HG02571 (cell line): Measurements from ENCODE around the gene TTC29.
"Not testable (repeated sequence)": the region's sequence is repeated elsewhere in the genome, so short reads cannot be mapped to it uniquely, and the experiment has no call there.

Experiments
- ATAC-seq: cut with Tn5 transposase; IDR thresholded peaks from one replicate; pipeline ENCODE4 v1.9.1; 2021; ENCODE audit warnings: mild to moderate bottlenecking, moderate library complexity; ENCODE audit not compliant: unreplicated experiment

Gene TTC29

DNA sequence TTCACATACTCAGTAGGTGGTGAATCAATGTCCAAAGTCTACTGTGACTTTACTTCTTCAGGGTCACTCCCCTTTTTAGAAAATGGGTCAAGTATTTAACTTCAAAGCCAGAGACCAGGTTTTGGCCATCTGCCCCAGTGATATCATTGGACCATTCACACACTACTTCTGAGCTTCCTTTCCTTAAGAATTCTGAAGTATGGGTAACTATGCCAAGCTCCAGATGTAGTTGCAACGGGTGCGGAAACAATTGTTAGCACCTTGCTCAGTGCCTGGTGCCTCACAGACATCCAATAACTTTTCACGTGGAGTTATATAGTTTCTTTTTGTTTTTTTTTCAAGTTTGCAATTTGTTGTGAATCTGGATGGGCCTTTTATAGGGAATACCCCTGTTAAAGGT, 62.6 kb downstream of the TTC29 start:
- ATAC-seq = no peak

DNA sequence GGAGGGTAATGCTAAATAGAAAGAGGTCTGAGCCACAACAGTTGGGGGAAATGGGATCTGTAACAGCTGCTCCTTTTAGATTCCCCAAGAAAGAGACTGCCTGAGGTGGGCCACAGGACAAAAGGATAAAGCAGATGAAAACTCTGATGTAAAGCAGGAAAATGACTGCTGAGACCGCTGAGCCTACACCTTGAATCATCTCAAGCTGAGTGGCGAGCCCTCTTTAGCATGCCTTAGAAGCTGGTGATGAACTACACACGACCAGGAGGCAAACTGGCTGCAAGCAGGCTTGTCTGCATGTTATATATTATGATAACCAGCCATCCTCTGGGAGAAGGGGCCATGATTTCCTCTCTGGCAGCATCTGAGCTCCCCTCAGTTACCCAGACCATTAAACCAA, 88.4 kb downstream of the TTC29 start:
- ATAC-seq = no peak

GRCh38 chr4:146855761-146856160, 89.9 kb downstream of the TTC29 start:
- ATAC-seq = no peak

- no peak for ATAC-seq
Measured at GRCh38 chr4:146852360-146852759, 93.3 kb downstream of the TTC29 start.

GRCh38 chr4:146847345-146847744, 98.3 kb downstream of the TTC29 start:
- no peak for ATAC-seq

- ATAC-seq = no peak
Measured at GRCh38 chr4:146846882-146847281, 98.8 kb downstream of the TTC29 start.

DNA sequence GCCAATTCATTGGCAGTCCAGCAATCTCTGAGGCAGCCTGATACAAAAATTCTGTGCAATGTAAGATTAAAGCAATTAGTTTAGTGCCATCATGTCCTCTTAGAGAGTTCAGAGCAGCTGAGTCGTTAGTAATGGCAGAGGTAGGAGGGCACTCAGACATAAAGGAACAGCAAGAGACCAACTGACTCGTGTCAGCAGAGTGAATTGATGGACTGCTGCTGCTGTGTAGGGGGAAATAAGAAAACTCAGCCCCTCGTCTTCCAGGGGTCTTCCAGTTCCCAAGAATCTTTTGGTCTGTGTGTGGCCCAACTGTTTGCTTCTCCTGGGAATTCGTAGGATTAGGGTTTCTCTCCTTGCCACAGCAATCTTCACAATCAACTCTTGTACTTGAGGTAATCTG, 100.9 kb downstream of the TTC29 start:
- no peak for ATAC-seq

DNA sequence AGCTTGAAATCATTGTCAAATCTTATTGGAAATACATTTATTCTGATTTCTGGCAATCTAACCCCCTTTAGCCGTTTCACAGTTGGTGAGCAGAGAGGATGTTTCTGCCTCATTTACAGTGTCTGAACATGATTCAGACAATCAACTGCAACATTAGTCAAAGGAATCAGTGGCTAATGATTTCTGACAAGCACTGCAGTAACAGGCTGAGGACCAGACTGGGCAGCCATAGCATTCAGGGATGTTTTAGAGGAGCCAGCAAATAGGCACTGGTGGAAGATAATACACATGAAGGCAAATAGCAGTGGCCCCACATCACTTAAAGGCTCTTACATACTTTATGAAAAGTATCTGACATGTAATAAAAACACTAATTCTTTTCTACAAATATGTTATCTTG, 102.8 kb downstream of the TTC29 start:
- ATAC-seq = no peak

- ATAC-seq = no peak
Measured at GRCh38 chr4:146840731-146841130, 104.9 kb downstream of the TTC29 start.

GRCh38 chr4:146835096-146835495, 110.6 kb downstream of the TTC29 start:
- no peak for ATAC-seq

DNA sequence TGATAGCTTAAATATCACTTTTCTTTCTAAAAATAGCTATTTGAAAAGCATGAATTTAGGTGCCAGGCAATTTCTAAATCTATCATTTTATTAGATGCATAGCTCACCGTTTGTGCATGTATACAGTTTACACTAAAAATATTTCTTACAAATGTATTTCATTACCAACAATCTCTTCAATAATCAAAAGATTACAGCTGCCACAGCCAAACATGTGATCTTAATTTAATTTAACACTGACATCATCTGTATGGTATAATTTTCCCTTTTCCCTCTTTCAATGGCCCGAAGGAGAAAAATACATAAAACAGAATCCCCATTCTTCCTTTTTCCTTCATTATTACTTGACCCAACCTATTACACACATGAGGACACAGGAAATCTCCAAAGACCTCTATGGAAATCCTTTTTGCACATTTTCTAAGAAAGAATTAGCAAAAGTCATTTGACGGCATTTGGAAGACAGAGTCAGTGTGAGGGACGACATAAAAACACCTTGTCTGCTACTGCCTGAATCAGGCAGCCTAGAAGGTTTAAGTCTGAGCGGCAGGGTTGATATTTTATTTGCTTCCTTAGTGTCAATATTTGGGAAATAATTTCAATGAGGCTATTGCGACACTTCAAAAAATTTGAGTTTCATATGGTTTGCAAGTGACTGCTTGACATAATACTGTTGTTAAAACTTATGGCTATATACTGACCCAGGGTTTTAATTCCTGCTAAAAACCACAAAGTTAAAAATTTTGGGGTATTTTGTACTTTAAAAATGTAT, 111.2 kb downstream of the TTC29 start:
- no peak for ATAC-seq

DNA sequence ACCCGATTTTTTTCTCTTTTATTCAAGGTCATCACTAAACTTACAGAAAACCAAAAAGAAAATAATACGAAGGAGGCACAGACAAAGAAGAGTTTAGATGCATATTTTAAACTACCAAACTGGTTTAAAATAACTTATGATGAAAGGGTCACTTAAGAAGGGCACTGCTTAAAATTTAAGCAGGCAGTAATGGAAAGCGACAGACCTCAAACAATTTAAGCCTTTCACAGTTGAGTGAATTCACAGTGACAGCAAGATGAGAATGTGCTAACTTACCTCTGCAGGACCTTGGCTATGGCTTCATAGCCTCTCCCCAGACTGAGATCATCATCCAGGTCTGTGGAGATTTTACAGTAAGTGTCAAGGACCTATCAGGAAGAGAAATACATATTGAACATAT, 112.1 kb downstream of the TTC29 start:
- no peak for ATAC-seq

GRCh38 chr4:146822980-146823379, 122.7 kb downstream of the TTC29 start:
- not testable (repeated sequence) for ATAC-seq

- no peak for ATAC-seq
Measured at GRCh38 chr4:146814750-146815149, 130.9 kb downstream of the TTC29 start.

DNA sequence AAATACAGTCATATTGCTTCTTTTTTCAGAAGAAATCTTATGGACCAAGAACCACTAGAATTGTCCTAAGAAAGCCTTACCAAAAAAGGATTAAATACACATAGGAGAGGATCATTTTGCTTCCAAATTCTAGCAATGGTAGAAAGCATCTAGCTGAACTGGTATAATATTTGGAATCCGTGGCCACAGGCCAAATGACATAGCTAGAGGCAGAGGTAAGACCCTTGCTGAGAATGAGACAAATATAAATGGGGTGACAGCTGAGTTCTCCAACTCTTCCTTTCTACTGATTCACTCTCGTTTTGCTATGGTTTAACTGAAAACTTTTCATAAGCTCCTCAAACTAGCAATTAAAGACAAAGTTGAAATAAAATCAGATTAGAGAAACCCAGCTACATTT, 150.0 kb downstream of the TTC29 start:
- no peak for ATAC-seq

DNA sequence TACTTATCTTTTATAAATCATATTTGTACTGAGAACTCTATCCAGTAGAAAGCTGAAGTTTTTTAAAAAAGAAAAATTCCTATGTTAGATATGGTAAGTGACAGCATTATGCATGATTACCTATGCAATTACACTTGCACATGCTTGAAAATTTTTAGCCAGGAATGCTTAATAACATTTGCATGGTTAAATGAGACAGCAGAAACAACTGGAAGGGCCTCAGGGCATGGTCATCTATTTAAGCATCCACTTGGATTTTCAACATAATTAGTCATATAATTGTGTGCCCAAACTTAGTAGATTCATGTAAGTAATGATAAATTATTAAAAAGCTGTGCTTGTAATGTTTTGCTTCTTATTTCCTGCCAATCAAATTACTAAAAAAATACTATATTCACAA, 151.9 kb downstream of the TTC29 start:
- no peak for ATAC-seq

DNA sequence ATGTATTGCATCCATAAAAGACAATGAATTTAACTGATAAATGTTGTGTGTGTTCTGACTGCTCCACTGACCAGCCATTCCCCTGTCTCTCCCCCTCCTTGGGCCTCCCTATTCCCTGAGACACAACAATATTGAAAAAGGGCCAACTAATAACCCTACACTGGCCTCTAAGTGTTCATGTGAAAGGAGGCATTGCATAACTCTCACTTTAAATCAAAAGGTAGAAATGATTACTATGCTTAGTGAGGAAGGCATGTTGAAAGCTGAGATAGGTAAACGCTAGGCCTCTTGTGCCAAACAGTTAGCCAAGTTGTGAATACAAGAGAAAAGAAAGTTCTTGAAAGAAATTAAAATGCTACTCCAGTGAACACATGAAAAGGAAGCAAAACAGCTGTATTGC, 154.2 kb downstream of the TTC29 start:
- no peak for ATAC-seq

GRCh38 chr4:146790515-146790914, 155.1 kb downstream of the TTC29 start:
- no peak for ATAC-seq

GRCh38 chr4:146787731-146788130, 157.9 kb downstream of the TTC29 start:
- no peak for ATAC-seq

GRCh38 chr4:146776691-146777090, 169.0 kb downstream of the TTC29 start:
- ATAC-seq = no peak

DNA sequence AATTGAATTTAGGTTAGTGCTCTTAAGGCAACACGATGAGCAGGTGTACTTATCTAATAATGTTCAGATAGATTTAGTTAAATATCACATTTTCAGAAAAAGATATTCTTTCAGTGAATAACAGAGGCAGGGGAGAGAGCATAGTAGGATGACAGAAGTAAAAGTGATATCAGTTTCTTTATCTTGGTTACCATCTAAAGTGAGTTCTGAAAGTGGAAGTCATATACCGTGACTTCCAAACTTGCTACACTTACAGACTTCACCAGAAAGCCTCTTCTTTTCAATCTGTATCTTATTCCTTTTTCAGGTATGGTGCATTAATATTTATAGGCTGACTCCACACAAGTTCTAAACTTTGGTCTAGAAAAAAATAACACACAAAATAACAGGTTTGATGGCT, 182.1 kb downstream of the TTC29 start:
- no peak for ATAC-seq

- no peak for ATAC-seq
Measured at GRCh38 chr4:146762016-146762415, 183.6 kb downstream of the TTC29 start.

GRCh38 chr4:146742416-146742815, 203.2 kb downstream of the TTC29 start:
- ATAC-seq = no peak
